Bronchial epithelial cell (primary cell): ENCODE results near the gene MYB. TPM values are rescaled to one million over a fixed set of nuclear protein-coding genes. Genes with fewer than 3 reads are reported as not detected.

ENCODE experiments used
- DNase-seq: peaks from one replicate; pipeline ENCODE4 v3.0.0-alpha.2; 2010; ENCODE audit warnings: low read depth
- FAIRE-seq: peaks from 2 replicates; lab custom pipeline; 2011; peaks lifted over from hg19 to GRCh38; lab: Jason Lieb, UNC
- H3K27me3 ChIP-seq: 2 replicates; pipeline ENCODE4 v1.5.1; 2011; ENCODE audit warnings: low read length; ENCODE audit not compliant: control insufficient read depth, insufficient read depth
- H3K36me3 ChIP-seq: 2 replicates; pipeline ENCODE4 v1.5.1; 2011; ENCODE audit warnings: low read length; ENCODE audit not compliant: control insufficient read depth, insufficient read depth
- H3K4me3 ChIP-seq: 2 replicates; pipeline ENCODE4 v1.5.1; 2011; ENCODE audit warnings: mild to moderate bottlenecking, low read depth, low read length, control low read depth
- CTCF ChIP-seq: IDR thresholded peaks from 2 replicates; pipeline ENCODE4 v1.5.1; 2011; ENCODE audit warnings: mild to moderate bottlenecking, moderate library complexity, low read length, control low read depth, inconsistent platforms; ENCODE audit not compliant: insufficient read depth, severe bottlenecking
- total RNA-seq: library from RNA; depleted of rRNA; stranded (reverse); fragments of >200 nt; gene quantifications from 2 replicates; pipeline ENCODE4 v1.2.1, GENCODE V29; 2014

Gene MYB
- total RNA-seq, 1 donor from 2014 or later: under 0.01 TPM

DNA sequence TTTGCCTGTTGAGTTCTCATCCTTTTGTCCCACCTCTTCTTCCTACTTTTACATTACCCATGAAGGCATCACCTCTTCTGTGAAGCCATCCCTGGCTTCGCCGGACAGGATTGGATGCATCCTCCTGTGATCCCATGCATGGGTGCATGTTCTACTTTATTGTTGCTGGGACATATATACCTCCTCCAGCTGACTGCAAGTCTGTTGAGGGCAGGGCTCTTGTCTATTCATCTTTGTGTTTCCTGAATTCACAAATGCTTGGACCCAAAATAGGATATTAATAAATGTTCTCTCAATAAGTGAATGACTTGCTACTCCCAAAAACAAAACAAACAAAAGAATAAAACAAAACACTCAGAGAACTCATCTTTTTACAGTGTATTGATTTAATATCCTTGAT lies 5.1 kb downstream of the MYB start:
- TF ChIP-seq CTCF: no peak

DNA sequence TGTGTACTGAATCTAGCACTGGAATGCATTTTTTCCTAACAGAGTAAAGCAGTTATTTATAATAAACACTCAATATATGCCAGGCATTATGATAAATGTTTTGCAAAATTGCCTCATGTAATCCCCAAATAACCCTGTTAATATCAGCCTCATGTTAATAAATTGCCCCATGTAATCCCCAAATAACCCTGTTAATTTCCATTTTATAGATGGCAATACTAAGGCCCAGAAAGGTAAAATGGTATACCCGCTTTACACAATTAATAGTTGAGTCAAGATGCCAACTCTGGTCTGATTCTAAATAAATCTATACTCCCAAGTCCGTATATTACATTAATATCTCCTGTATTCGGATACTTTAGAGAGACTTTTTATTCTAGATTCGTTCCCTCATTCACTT lies 6.3 kb downstream of the MYB start:
- DNase-seq (no peak), FAIRE-seq (no peak)
- Histone ChIP-seq H3K27me3 (no peaks in the 10 kb centered on the region), H3K4me3 (no peak overlapping the region), H3K36me3 (no peaks in the 10 kb centered on the region)
- no peak for TF ChIP-seq CTCF

More for the DNA sequence above, 5.1 kb downstream of the MYB start:
- no peak overlapping the region for H3K4me3 ChIP-seq
- no peaks in the 10 kb centered on the region for H3K36me3 ChIP-seq
- FAIRE-seq: no peak
- no peaks in the 10 kb centered on the region for H3K27me3 ChIP-seq
- DNase-seq: no peak

GRCh38 chr6:135188718-135189117 lies 7.6 kb downstream of the MYB start:
- Histone ChIP-seq H3K36me3 (no peaks in the 10 kb centered on the region), H3K27me3 (no peaks in the 10 kb centered on the region), H3K4me3 (no peak overlapping the region)
- no peak for DNase-seq
- FAIRE-seq: no peak
- TF ChIP-seq CTCF: no peak

DNA sequence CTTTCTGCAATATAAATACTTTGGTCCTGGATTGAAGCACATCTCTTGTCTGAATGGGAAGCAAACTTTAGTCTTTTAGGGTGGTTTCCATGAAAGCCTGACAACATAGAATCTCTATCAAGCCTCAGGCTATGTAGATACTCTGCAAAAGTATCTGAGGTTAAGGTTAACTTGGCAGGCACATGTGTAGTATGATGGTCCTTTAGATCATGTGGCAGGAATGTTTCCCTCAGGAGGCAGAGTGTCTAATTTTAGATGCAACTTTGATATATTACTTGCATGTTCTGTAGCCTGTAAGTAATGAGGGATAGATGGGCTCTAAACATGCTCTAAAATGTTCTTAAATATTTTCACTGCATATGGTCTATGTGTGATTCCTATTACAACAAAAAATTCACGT lies 8.2 kb downstream of the MYB start:
- FAIRE-seq (no peak), DNase-seq (no peak)
- no peak for TF ChIP-seq CTCF
- no peaks in the 10 kb centered on the region for H3K27me3 ChIP-seq
- no peak overlapping the region for H3K4me3 ChIP-seq
- H3K36me3 ChIP-seq: no peaks in the 10 kb centered on the region

- no peak overlapping the region for H3K4me3 ChIP-seq
- FAIRE-seq (no peak), DNase-seq (no peak)
- H3K27me3 ChIP-seq: no peaks in the 10 kb centered on the region
- no peaks in the 10 kb centered on the region for H3K36me3 ChIP-seq
- no peak for TF ChIP-seq CTCF
Measured at GRCh38 chr6:135191508-135192255, 10.6 kb downstream of the MYB start.
